PFSK-1 (cell line): ENCODE results near the gene NAB1.

Experiments used
- POLR2AphosphoS5 ChIP-seq: IDR thresholded peaks from 2 replicates; pipeline ENCODE4 v1.6.1; 2012; ENCODE audit warnings: low read depth, mild to moderate bottlenecking, control low read depth, low read length, moderate library complexity
- TAF1 ChIP-seq: IDR thresholded peaks from 2 replicates; pipeline ENCODE4 v1.6.1; 2012; ENCODE audit warnings: low read length, control low read depth, borderline replicate concordance; ENCODE audit not compliant: insufficient read depth
- TF ChIP-seq, protein P1 (sequence below), 2 experiments: IDR thresholded peaks; 2 replicates each; pipeline versions ENCODE4 v1.6.1 to v1.8.0; 2011 to 2012; ENCODE audit warnings: low read depth in 2 of 2, low read length in 2 of 2, control low read depth in 1 of 2, inconsistent platforms in 1 of 2, mild to moderate bottlenecking in 1 of 2, moderate library complexity in 1 of 2; ENCODE audit not compliant: insufficient read depth in 1 of 2

- TF ChIP-seq, protein P1, sequence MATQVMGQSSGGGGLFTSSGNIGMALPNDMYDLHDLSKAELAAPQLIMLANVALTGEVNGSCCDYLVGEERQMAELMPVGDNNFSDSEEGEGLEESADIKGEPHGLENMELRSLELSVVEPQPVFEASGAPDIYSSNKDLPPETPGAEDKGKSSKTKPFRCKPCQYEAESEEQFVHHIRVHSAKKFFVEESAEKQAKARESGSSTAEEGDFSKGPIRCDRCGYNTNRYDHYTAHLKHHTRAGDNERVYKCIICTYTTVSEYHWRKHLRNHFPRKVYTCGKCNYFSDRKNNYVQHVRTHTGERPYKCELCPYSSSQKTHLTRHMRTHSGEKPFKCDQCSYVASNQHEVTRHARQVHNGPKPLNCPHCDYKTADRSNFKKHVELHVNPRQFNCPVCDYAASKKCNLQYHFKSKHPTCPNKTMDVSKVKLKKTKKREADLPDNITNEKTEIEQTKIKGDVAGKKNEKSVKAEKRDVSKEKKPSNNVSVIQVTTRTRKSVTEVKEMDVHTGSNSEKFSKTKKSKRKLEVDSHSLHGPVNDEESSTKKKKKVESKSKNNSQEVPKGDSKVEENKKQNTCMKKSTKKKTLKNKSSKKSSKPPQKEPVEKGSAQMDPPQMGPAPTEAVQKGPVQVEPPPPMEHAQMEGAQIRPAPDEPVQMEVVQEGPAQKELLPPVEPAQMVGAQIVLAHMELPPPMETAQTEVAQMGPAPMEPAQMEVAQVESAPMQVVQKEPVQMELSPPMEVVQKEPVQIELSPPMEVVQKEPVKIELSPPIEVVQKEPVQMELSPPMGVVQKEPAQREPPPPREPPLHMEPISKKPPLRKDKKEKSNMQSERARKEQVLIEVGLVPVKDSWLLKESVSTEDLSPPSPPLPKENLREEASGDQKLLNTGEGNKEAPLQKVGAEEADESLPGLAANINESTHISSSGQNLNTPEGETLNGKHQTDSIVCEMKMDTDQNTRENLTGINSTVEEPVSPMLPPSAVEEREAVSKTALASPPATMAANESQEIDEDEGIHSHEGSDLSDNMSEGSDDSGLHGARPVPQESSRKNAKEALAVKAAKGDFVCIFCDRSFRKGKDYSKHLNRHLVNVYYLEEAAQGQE (IDR thresholded peaks at IDR 0.05; ENCODE audit: insufficient read depth in 1 of 2, low read depth in 2 of 2, low read length in 2 of 2) = no peak
- TF ChIP-seq POLR2AphosphoS5 (no peak), TAF1 (no peak)
Measured at GRCh38 chr2:190707726-190708125, 58.8 kb downstream of the NAB1 start.
